Activated naive CD4-positive, alpha-beta T cell treated with anti-CD3 and anti-CD28 coated beads for 36 hours (primary cell): ENCODE data around the gene TMEM89. TPM values are rescaled to one million over a fixed set of nuclear protein-coding genes. Genes with fewer than 3 reads are reported as not detected.

ENCODE experiments used
- CTCF ChIA-PET: fragments of 350-600 bp; sonication (Branson Sonifier 250); formaldehyde crosslinking; loops from one replicate; lab custom pipeline; 2021; ENCODE audit warnings: antibody characterized with exemption; lab: Charles Lee
- DNase-seq: peaks from one replicate; pipeline ENCODE4 v3.0.0-alpha.2; 2020
- H3K27ac Mint-ChIP-seq: one replicate; pipeline ENCODE4 v1.8.0; 2021; ENCODE audit warnings: mild to moderate bottlenecking, mixed read lengths
- H3K27me3 Mint-ChIP-seq: one replicate; pipeline ENCODE4 v1.8.0; 2021; ENCODE audit warnings: low read depth, mixed read lengths
- H3K36me3 Mint-ChIP-seq: one replicate; pipeline ENCODE4 v1.8.0; 2021; ENCODE audit warnings: low read depth, mixed read lengths
- H3K4me1 Mint-ChIP-seq: one replicate; pipeline ENCODE4 v1.8.0; 2021; ENCODE audit warnings: low read depth, mixed read lengths
- H3K4me3 Mint-ChIP-seq: one replicate; pipeline ENCODE4 v1.8.0; 2021; ENCODE audit warnings: mild to moderate bottlenecking, moderate library complexity, mixed read lengths
- H3K9me3 Mint-ChIP-seq: one replicate; pipeline ENCODE4 v1.8.0; 2021; ENCODE audit warnings: mixed read lengths
- intact Hi-C: fragments of 100-400 bp; cut with micrococcal nuclease; formaldehyde crosslinking; loops from one replicate; pipeline ENCODE4 v1.15.1; 2023
- total RNA-seq, 2 experiments: library from RNA; stranded (reverse); gene quantifications; one replicate each; pipeline ENCODE4 v1.2.3, GENCODE V29; 2021

TMEM89 gene
- total RNA-seq, 2 experiments from 2014 or later = not detected

GRCh38 chr3:48628277-48629017 is 6.9 kb upstream of the TMEM89 start:
- intact Hi-C loops = no loop called here
- H3K27me3 Mint-ChIP-seq = no peaks in the 10 kb centered on the region
- H3K4me3 Mint-ChIP-seq = no peak overlapping the region
- H3K27ac Mint-ChIP-seq = no peak overlapping the region
- H3K36me3 Mint-ChIP-seq = peaks cover 15% of the 10 kb centered on the region
- DNase-seq = no peak
- H3K4me1 Mint-ChIP-seq = peaks cover 6% of the 10 kb centered on the region
- no peaks in the 10 kb centered on the region for H3K9me3 Mint-ChIP-seq
- CTCF ChIA-PET = no interaction called here

- no peak for DNase-seq
- intact Hi-C loops = no loop called here
- Mint-ChIP-seq H3K9me3 (no peaks in the 10 kb centered on the region), H3K27ac (no peak overlapping the region), H3K4me3 (no peak overlapping the region), H3K27me3 (no peaks in the 10 kb centered on the region), H3K4me1 (peaks cover 6% of the 10 kb centered on the region), H3K36me3 (peaks cover 15% of the 10 kb centered on the region)
- CTCF ChIA-PET = interaction anchor here (0.6 to 3.7 kb wide), 2 partner anchors 10 to 113 kb away, joined by 3 to 16 read pairs; partner anchors contain the start of gene SLC26A6
Observed at GRCh38 chr3:48625600-48625999, 4.0 kb upstream of the TMEM89 start.

DNA sequence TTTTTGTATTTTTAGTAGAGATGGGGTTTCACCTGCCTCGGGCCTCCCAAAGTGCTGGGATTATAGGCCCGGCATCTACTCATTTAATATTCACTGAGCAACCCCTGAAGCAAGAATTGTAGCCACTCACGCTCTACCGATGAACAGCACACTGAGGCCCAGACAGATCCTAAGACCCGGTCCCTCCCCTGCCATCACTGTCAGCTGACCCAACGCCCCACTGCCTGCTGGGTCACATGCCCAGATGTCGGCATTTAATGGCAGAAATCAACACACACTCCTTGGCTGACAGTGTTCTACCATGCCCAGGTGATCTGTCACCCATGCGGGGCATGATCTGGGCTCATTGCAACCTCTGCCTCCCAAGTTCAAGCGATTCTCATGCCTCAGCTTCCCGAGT is 3.2 kb upstream of the TMEM89 start:
- DNase-seq = no peak
- H3K27me3 Mint-ChIP-seq = no peaks in the 10 kb centered on the region
- intact Hi-C loops = no loop called here
- H3K36me3 Mint-ChIP-seq = peaks cover 13% of the 10 kb centered on the region
- CTCF ChIA-PET = interaction anchor here (1.4 to 3.7 kb wide), 2 partner anchors 11 to 62 kb away, joined by 4 to 16 read pairs; partner anchors contain the start of gene SLC26A6
- no peak overlapping the region for H3K27ac Mint-ChIP-seq
- H3K4me1 Mint-ChIP-seq = peaks cover 6% of the 10 kb centered on the region
- H3K4me3 Mint-ChIP-seq = no peak overlapping the region
- no peaks in the 10 kb centered on the region for H3K9me3 Mint-ChIP-seq

- peaks cover 12% of the 10 kb centered on the region for H3K36me3 Mint-ChIP-seq
- peaks cover 6% of the 10 kb centered on the region for H3K4me1 Mint-ChIP-seq
- no peak for DNase-seq
- intact Hi-C loops = no loop called here
- no peak overlapping the region for H3K27ac Mint-ChIP-seq
- no peaks in the 10 kb centered on the region for H3K27me3 Mint-ChIP-seq
- CTCF ChIA-PET = interaction anchor here (0.6 to 3.7 kb wide), 5 partner anchors 11 to 66 kb away, joined by 4 to 16 read pairs (median 5); partner anchors contain the start of gene SLC26A6
- no peaks in the 10 kb centered on the region for H3K9me3 Mint-ChIP-seq
- H3K4me3 Mint-ChIP-seq = no peak overlapping the region
Observed at GRCh38 chr3:48623851-48624547, 2.4 kb upstream of the TMEM89 start.

GRCh38 chr3:48619541-48620524 is 1.7 kb downstream of the TMEM89 start:
- H3K9me3 Mint-ChIP-seq = peaks cover 16% of the 10 kb centered on the region
- intact Hi-C loops = no loop called here
- H3K27me3 Mint-ChIP-seq = no peaks in the 10 kb centered on the region
- peaks cover 6% of the 10 kb centered on the region for H3K36me3 Mint-ChIP-seq
- H3K27ac Mint-ChIP-seq = no peak overlapping the region
- H3K4me3 Mint-ChIP-seq = no peak overlapping the region
- H3K4me1 Mint-ChIP-seq = peaks cover 6% of the 10 kb centered on the region
- CTCF ChIA-PET = no interaction called here
- DNase-seq = no peak

DNA sequence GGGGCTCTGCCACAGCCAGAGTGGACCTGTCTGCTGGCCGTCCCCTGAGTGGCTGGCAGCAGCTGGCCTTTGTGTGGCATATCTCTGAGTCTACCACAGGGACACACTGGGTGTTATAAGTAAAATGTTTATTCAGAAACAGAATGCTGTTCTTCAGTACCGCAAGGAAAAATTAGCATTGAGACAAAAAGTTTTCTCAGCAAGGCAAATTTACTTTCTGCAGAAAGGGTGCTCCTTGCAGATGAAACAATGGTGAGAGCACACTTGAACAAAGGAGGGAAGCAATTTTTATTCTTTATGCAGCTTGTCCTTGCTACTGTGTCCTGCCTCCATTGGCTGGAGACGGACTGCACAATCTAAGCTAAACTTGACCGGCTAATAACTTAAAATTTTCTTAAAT is 4.0 kb downstream of the TMEM89 start:
- Mint-ChIP-seq H3K27me3 (no peaks in the 10 kb centered on the region), H3K4me3 (no peak overlapping the region), H3K36me3 (peaks cover 6% of the 10 kb centered on the region), H3K4me1 (peaks cover 9% of the 10 kb centered on the region), H3K27ac (no peak overlapping the region), H3K9me3 (peaks cover 16% of the 10 kb centered on the region)
- intact Hi-C loops = no loop called here
- DNase-seq = no peak
- CTCF ChIA-PET = interaction anchor here (0.7 kb wide), 1 partner anchor 25 kb away, joined by 3 read pairs; no protein-coding TSS in a partner anchor

DNA sequence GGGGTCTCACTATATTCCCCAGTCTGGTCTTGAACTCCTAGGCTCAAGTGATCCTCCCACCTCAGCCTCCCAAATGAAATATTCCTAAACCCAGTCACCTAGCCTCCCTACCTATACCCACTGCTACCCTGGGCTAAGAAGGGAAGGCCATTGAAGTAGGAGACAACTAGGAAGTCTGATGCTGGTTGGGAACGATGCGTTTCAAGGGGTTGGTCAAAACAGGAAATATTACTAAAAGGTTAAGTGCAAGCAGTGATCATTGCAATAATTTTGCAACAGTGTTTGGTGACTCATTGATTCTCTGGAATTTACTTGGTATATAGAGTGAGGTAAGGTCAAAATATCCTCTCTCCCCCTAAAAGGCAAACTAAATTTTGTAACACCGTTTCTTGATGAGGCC is 7.5 kb downstream of the TMEM89 start:
- DNase-seq = no peak
- no peak overlapping the region for H3K4me3 Mint-ChIP-seq
- CTCF ChIA-PET = interaction anchor here (0.6 to 2.7 kb wide), 4 partner anchors 71 to 746 kb away, joined by 3 to 11 read pairs (median 4); no protein-coding TSS in a partner anchor
- H3K9me3 Mint-ChIP-seq = peaks cover 16% of the 10 kb centered on the region
- intact Hi-C loops = no loop called here
- peak overlapping the region; percentile 59 for H3K27ac Mint-ChIP-seq
- H3K27me3 Mint-ChIP-seq = no peaks in the 10 kb centered on the region
- peaks cover 12% of the 10 kb centered on the region for H3K4me1 Mint-ChIP-seq
- H3K36me3 Mint-ChIP-seq = peaks cover 7% of the 10 kb centered on the region

DNA sequence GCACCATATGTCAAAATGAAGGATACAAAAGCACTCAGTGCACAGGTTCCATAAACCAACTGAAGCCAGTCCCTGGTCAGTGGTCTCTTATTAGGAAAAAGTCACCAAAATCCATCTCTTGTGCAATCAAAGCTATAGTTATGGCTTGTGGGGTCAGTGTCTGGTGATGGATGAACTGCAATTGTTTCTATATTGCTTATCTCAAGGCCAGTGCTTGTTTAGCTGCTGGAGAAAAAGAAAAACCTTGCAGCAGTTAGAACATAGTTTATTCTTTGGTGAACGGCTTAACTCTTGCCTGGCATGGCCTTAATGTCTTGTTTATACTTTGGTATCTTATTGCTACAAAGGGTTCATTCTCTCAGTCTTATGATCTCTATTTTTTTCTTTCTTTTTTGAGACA is 9.3 kb downstream of the TMEM89 start:
- H3K4me1 Mint-ChIP-seq = peaks cover 24% of the 10 kb centered on the region

DNA sequence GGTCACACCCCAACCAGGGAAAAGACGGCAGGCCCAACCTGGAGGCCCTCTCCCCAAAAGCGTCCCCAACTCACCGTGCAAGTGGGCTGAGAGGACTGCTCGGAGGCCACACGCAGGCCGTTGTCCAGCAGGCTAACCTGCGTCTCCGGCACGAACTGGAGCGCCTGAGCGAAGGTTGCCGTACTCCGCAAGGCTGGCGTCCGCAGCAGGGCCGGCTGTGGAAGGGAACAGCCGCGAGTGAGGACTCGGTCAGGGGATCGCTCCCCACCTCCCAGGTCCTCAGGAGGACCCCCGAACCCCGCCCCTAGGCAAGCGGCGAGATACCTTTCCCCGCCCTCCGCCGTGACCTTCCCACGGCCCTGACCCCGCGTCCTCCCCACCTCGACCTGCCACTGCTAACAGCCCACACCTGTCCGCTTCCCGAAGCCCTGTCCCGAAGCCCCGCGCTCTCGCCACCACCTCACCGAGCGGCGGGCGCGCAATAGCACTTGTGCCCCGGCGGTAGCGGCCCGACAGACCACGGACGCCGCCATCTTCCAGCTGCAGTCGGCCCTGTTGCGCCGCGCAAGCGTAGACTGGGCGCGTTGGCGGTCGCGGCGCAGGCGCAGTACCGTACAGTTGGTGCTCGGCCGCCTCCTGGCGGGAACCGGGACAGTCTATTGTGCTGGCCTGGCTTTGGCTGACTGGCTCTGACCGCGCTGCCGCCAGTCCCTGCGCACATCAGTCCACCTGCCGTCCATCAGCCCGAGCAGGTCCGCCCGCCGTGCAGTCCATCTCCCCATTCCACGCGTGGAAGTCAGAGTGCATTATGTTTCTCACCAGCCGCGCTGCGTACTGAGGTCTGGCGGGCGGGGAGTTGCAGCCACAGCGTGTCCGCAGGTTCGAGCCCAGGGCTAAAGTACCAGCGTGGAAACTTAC is 12.2 kb downstream of the TMEM89 start, which contains the start of gene UQCRC1:
TSS of gene UQCRC1 (minus strand) at position 559 of the 918 bp plus-strand sequence. CDS start at position 533, 26 bp downstream.
- peaks cover 21% of the 10 kb centered on the region for H3K36me3 Mint-ChIP-seq
- CTCF ChIA-PET = interaction anchor here (0.6 to 2.1 kb wide), 4 partner anchors 14 to 354 kb away, joined by 3 to 10 read pairs (median 4); partner anchors contain the start of gene SLC26A6
- H3K27me3 Mint-ChIP-seq = no peaks in the 10 kb centered on the region
- peak within 1 kb of the TSS; percentile 92 for H3K27ac Mint-ChIP-seq
- H3K9me3 Mint-ChIP-seq = no peaks in the 10 kb centered on the region
- intact Hi-C loops = loop anchor here (1.0 to 5.0 kb wide), 6 partner anchors 26 to 208 kb away; partner anchors contain the start of genes NCKIPSD, PFKFB4 and SLC26A6
- peaks cover 23% of the 10 kb centered on the region for H3K4me1 Mint-ChIP-seq
- peak; percentile 94 for DNase-seq
- H3K4me3 Mint-ChIP-seq = peak within 1 kb of the TSS; percentile 99

More for the DNA sequence above, 9.3 kb downstream of the TMEM89 start:
- no peak for DNase-seq
- H3K27ac Mint-ChIP-seq = no peak overlapping the region
- CTCF ChIA-PET = interaction anchor here (0.7 to 2.7 kb wide), 3 partner anchors 23 to 212 kb away, joined by 3 to 22 read pairs (median 11); partner anchors contain the start of gene SLC26A6
- intact Hi-C loops = no loop called here
- H3K27me3 Mint-ChIP-seq = no peaks in the 10 kb centered on the region
- H3K36me3 Mint-ChIP-seq = peaks cover 15% of the 10 kb centered on the region
- peaks cover 4% of the 10 kb centered on the region for H3K9me3 Mint-ChIP-seq
- no peak overlapping the region for H3K4me3 Mint-ChIP-seq

GRCh38 chr3:48607519-48607918 is 14.1 kb downstream of the TMEM89 start:
- intact Hi-C loops = loop anchor here (5.0 kb wide), 1 partner anchor 135 kb away; no protein-coding TSS in a partner anchor
- DNase-seq = peak; percentile 46
- Mint-ChIP-seq H3K27ac (no peak overlapping the region), H3K36me3 (peaks cover 26% of the 10 kb centered on the region), H3K9me3 (no peaks in the 10 kb centered on the region), H3K4me3 (no peak overlapping the region), H3K27me3 (no peaks in the 10 kb centered on the region), H3K4me1 (peaks cover 15% of the 10 kb centered on the region)
- CTCF ChIA-PET = interaction anchor here (0.8 kb wide), 1 partner anchor 28 kb away, joined by 3 read pairs; the partner anchor contains the start of gene SLC26A6
